Stomach (tissue), 9 donors: ENCODE measurements around the gene CELF2. TPM values are rescaled to one million over a fixed set of nuclear protein-coding genes. Genes with fewer than 3 reads are reported as not detected.
"Not testable (repeated sequence)": the region's sequence is repeated elsewhere in the genome, so short reads cannot be mapped to it uniquely, and the experiment has no call there.

Experiments used
- DNase-seq, 2 donors: peaks; one replicate each; pipeline versions ENCODE4 v3.0.0 to v3.0.0-alpha.2; 2013 to 2019
- H3K27ac ChIP-seq, 5 donors: fragments of 200-600 bp in 4 of 5; sonication (generic) in 4 of 5; one replicate each; pipeline ENCODE4 v1.5.1; 2013 to 2019; ENCODE audit warnings: mild to moderate bottlenecking in 1 of 5, moderate library complexity in 1 of 5
- H3K27me3 ChIP-seq, 3 donors: fragments of 200-600 bp; sonication (generic); one replicate each; pipeline ENCODE4 v1.5.1; 2017 to 2019; ENCODE audit warnings: mixed run types in 1 of 3
- H3K36me3 ChIP-seq, 4 donors: fragments of 200-600 bp; sonication (generic); 1 replicate in 3 of 4; 2 replicates in 1 of 4; pipeline ENCODE4 v1.5.1; 2016 to 2019
- H3K4me1 ChIP-seq, 4 donors: fragments of 200-600 bp; sonication (generic); one replicate each; pipeline ENCODE4 v1.5.1; 2016 to 2019
- H3K4me3 ChIP-seq, 4 donors: fragments of 200-600 bp; sonication (generic) in 3 of 4; one replicate each; pipeline ENCODE4 v1.5.1; 2016 to 2019; ENCODE audit warnings: mild to moderate bottlenecking in 1 of 4
- H3K9me3 ChIP-seq, 4 donors: fragments of 200-600 bp; sonication (generic); one replicate each; pipeline ENCODE4 v1.5.1; 2016 to 2019
- EP300 ChIP-seq: sonication (generic); formaldehyde crosslinking; IDR thresholded peaks from one replicate; pipeline ENCODE4 v1.6.1; 2017; ENCODE audit warnings: antibody characterized with exemption
- POLR2A ChIP-seq, 4 donors: fragments of 450-650 bp; IDR thresholded peaks; one replicate each; pipeline ENCODE4 v1.6.1; 2016; ENCODE audit warnings: antibody characterized with exemption in 4 of 4, control low read depth in 2 of 4, mild to moderate bottlenecking in 1 of 4, moderate library complexity in 1 of 4
- POLR2AphosphoS5 ChIP-seq, 3 donors: sonication (generic); formaldehyde crosslinking; IDR thresholded peaks; one replicate each; pipeline ENCODE4 v1.6.1; 2016; ENCODE audit warnings: antibody characterized with exemption in 3 of 3
- WGBS, 5 donors: extraction: QIAGEN DNeasy Blood & Tissue Kit in 3 of 5; methylation state at CpG; one replicate each; pipeline versions ENCODE4 v1.1.5 to v1.1.7; 2013 to 2018; 5-methylcytosine and 5-hydroxymethylcytosine counted together
- intact Hi-C: fragments of 100-400 bp; cut with DNase I; formaldehyde crosslinking; loops from one replicate; pipeline ENCODE4 v1.15.1; 2023; ENCODE audit warnings: low total_unique reads
- polyA plus RNA-seq, 3 donors: library from polyadenylated mRNA; stranded (reverse); fragments of 200-250 nt; gene quantifications; one replicate each; pipeline ENCODE4 v1.2.3, GENCODE V29; 2013
- total RNA-seq, 5 donors: library from RNA; depleted of rRNA; stranded (reverse); fragments of >200 nt; gene quantifications; one replicate each; pipeline versions ENCODE4 v1.1.0 to v1.2.3, GENCODE V29; 2014 to 2016
- TF ChIP-seq, protein P1 (sequence below), 7 experiments: fragments of 450-650 bp in 4 of 7; fragments of 200-600 bp in 3 of 7; sonication (generic) in 3 of 7; IDR thresholded peaks; one replicate each; pipeline ENCODE4 v1.5.1; 2016 to 2019; ENCODE audit warnings: antibody characterized with exemption in 7 of 7, control low read depth in 2 of 7, mild to moderate bottlenecking in 1 of 7
- donor health status: healthy with polysubstance abuse.
- donor health status: Bipolar disorder and iron deficiency.
- donor health status: healthy.

Gene CELF2
- total and polyA plus RNA-seq, 8 donors: 3.9 to 65.3 (median 36.1) TPM

DNA sequence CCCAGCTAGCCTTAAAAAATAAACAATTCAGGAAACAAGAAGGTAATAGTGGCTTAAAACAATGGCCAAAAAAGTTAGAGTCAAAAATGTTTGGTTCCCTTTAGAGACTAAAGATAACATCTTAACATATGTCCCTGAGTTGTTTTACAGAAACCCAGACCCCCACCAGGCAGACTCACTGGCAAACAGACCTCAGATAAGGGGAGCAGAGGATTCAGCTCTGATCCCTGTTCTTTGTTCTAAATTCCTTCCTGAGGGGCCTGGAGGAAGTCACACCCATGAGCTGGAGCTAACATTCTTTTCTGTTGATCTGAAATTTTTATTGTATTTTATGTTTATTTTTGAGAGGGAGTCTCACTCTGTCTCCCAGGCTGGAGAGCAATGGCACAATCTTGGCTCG is 346.6 kb downstream of the CELF2 start:
- Histone ChIP-seq H3K27me3 (no peaks in the 10 kb centered on the region), H3K4me1 (no peaks in the 10 kb centered on the region), H3K9me3 (peaks cover 0 to under 1% (median 0%) of the 10 kb centered on the region in 4 donors), H3K27ac (no peak overlapping the region), H3K36me3 (no peaks in the 10 kb centered on the region), H3K4me3 (no peak overlapping the region)
- DNase-seq: no peak
- TF ChIP-seq EP300 (no peak), POLR2AphosphoS5 (IDR thresholded peaks at IDR 0.05) (no peak), POLR2A (IDR thresholded peaks at IDR 0.05) (no peak)
- TF ChIP-seq, protein P1, sequence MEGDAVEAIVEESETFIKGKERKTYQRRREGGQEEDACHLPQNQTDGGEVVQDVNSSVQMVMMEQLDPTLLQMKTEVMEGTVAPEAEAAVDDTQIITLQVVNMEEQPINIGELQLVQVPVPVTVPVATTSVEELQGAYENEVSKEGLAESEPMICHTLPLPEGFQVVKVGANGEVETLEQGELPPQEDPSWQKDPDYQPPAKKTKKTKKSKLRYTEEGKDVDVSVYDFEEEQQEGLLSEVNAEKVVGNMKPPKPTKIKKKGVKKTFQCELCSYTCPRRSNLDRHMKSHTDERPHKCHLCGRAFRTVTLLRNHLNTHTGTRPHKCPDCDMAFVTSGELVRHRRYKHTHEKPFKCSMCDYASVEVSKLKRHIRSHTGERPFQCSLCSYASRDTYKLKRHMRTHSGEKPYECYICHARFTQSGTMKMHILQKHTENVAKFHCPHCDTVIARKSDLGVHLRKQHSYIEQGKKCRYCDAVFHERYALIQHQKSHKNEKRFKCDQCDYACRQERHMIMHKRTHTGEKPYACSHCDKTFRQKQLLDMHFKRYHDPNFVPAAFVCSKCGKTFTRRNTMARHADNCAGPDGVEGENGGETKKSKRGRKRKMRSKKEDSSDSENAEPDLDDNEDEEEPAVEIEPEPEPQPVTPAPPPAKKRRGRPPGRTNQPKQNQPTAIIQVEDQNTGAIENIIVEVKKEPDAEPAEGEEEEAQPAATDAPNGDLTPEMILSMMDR (IDR thresholded peaks at IDR 0.05): no peak
- 63 to 81% (median 69%) methylated on average over 1 of the region's 1 CpG for WGBS, 5 donors
- intact Hi-C loops: no loop called here

DNA sequence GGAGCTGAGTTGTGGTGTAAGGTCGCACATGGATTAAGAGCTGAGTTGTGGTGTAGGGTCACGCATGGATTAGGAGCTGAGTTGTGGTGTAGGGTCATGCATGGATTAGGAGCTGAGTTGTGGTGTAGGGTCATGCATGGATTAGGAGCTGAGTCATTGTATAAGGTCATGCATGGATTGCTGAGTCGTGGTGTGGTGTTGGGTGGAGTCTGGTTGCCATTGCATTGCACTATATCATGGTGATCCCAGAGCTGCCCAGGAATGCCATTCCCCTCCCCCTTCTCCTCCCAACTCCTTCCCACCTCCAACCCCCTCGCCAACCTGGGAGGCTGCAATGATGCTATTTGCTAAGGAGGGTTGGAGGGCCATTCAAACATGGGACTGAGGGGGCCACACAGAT is 349.2 kb downstream of the CELF2 start:
- 66 to 85% (median 78%) methylated on average over 3 to 4 of the region's 4 CpGs for WGBS, 5 donors
- DNase-seq, H3K9me3 ChIP-seq, H3K4me3 ChIP-seq, H3K27me3 ChIP-seq, H3K27ac ChIP-seq, intact Hi-C loops, H3K36me3 ChIP-seq, H3K4me1 ChIP-seq: not testable (repeated sequence)

DNA sequence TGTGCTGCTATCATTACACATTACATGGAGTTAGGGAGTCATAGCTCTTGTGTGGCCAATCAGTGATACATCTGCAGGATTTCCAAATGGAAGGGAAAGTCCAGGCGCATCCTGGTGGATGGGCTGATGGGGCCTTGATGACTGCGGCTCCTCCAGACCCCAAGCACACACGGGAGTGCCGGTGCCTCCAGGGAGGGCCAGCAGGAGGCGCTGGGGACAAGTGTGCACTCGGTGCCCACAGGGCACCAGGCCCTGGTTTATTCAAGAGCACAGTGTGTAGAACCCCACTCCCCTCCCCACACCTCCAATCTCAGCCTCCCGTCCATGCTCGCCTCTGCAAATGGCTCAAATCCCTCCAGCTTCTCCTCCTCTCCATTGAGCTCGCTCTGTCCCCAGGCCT is 349.8 kb downstream of the CELF2 start:
- H3K4me1 ChIP-seq: no peaks in the 10 kb centered on the region
- intact Hi-C loops: no loop called here
- 94 to 99% (median 95%) methylated on average over 6 to 9 of the region's 9 CpGs for WGBS, 5 donors
- H3K9me3 ChIP-seq: no peaks in the 10 kb centered on the region
- H3K36me3 ChIP-seq: no peaks in the 10 kb centered on the region
- TF ChIP-seq, protein P1 (IDR thresholded peaks at IDR 0.05): no peak
- TF ChIP-seq POLR2A (IDR thresholded peaks at IDR 0.05): no peak
- TF ChIP-seq POLR2AphosphoS5 (IDR thresholded peaks at IDR 0.05): no peak
- no peak for TF ChIP-seq EP300
- no peak overlapping the region for H3K4me3 ChIP-seq
- H3K27ac ChIP-seq: no peak overlapping the region
- no peak for DNase-seq
- H3K27me3 ChIP-seq: no peaks in the 10 kb centered on the region

DNA sequence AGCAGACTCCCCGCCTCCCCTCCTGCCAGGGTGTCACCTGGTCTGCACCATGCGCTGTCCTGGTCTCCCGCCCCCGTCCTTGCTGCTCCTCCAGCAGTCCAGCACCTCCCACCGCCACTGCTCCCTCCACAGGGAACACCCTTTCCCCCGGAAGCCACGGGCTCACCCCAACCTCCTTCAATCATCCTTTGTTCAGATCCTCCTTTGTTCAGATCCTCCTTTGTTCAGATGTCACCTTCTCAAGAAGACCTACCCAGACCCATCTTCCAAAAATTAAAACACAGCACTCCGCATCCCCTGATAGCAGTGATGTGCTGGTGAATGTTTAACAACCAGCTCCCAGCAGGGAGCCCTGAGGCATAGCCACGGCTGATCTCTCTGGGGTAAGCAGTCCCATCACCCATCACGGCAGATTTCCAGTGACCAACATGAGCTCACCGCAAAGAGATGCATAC is 356.1 kb downstream of the CELF2 start:
- intact Hi-C loops: no loop called here
- H3K4me1 ChIP-seq: no peaks in the 10 kb centered on the region
- no peak overlapping the region for H3K4me3 ChIP-seq
- 55 to 73% (median 65%) methylated on average over 11 of the region's 11 CpGs for WGBS, 5 donors
- DNase-seq: no peak
- TF ChIP-seq, protein P1 (IDR thresholded peaks at IDR 0.05): no peak
- no peak for TF ChIP-seq POLR2AphosphoS5 (IDR thresholded peaks at IDR 0.05)
- TF ChIP-seq EP300: no peak
- no peak for TF ChIP-seq POLR2A (IDR thresholded peaks at IDR 0.05)
- no peaks in the 10 kb centered on the region for H3K36me3 ChIP-seq
- peaks cover 0 to 4% (median 0%) of the 10 kb centered on the region in 3 donors for H3K27me3 ChIP-seq
- H3K9me3 ChIP-seq: no peaks in the 10 kb centered on the region
- H3K27ac ChIP-seq: no peak overlapping the region

DNA sequence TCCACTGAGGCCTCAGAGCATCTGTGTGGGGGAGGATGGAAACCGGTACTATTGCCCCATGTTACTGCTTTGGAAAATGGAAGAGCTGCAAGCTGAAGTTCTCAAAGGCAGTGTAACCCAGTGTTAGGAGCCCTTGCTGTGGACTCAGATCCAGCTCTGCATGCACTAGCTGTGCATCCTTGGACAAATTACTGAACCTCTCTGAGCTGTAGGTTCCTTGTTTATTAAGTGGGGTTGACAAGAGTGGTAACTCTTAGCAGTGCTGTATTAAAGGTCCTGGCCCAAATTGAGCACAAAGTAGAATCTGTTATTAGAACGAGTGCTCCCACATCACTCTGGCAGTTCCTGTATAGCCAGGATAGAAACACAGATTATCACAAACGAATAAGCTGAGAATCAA is 359.6 kb downstream of the CELF2 start:
- no peak overlapping the region for H3K27ac ChIP-seq
- no peaks in the 10 kb centered on the region for H3K4me1 ChIP-seq
- no peak overlapping the region for H3K4me3 ChIP-seq
- H3K27me3 ChIP-seq: peaks cover 0 to 8% (median 0%) of the 10 kb centered on the region in 3 donors
- no peaks in the 10 kb centered on the region for H3K9me3 ChIP-seq
- TF ChIP-seq EP300: no peak
- no peak for TF ChIP-seq POLR2AphosphoS5 (IDR thresholded peaks at IDR 0.05)
- no peak for TF ChIP-seq POLR2A (IDR thresholded peaks at IDR 0.05)
- TF ChIP-seq, protein P1 (IDR thresholded peaks at IDR 0.05): no peak
- intact Hi-C loops: no loop called here
- no peak for DNase-seq
- WGBS, 5 donors: 79 to 87% (median 84%) methylated on average over 3 of the region's 3 CpGs
- H3K36me3 ChIP-seq: no peaks in the 10 kb centered on the region
